Heart right ventricle (tissue), 16 donors: ENCODE measurements around the gene SELENOM. TPM values are rescaled to one million over a fixed set of nuclear protein-coding genes. Genes with fewer than 3 reads are reported as not detected.
"Not testable (repeated sequence)": the region's sequence is repeated elsewhere in the genome, so short reads cannot be mapped to it uniquely, and the experiment has no call there.

Experiments
- ATAC-seq, 8 donors: fragments of 200-7000 bp; cut with Tn5 transposase; one replicate each; pipeline ENCODE4 v1.9.1; 2020; ENCODE audit warnings: mild to moderate bottlenecking in 8 of 8, moderate library complexity in 8 of 8, moderate number of reproducible peaks in 1 of 8
- DNase-seq, 2 donors: peaks; one replicate each; pipeline ENCODE4 v3.0.0-alpha.2; 2020
- H3K27ac ChIP-seq, 10 donors: fragments of 200-600 bp; sonication (generic) in 2 of 10; one replicate each; pipeline versions ENCODE4 v1.5.0 to v1.8.0; 2020 to 2022; ENCODE audit warnings: mild to moderate bottlenecking in 3 of 10
- H3K27me3 ChIP-seq, 7 donors: fragments of 200-600 bp; one replicate each; pipeline ENCODE4 v1.8.0; 2021 to 2022; ENCODE audit warnings: mild to moderate bottlenecking in 2 of 7
- H3K36me3 ChIP-seq, 9 donors: fragments of 200-600 bp; sonication (generic) in 1 of 9; one replicate each; pipeline versions ENCODE4 v1.5.0 to v1.8.0; 2020 to 2022; ENCODE audit warnings: mild to moderate bottlenecking in 2 of 9
- H3K4me1 ChIP-seq, 9 donors: fragments of 200-600 bp; sonication (generic) in 1 of 9; one replicate each; pipeline versions ENCODE4 v1.5.0 to v1.8.0; 2020 to 2022; ENCODE audit warnings: mild to moderate bottlenecking in 4 of 9
- H3K4me3 ChIP-seq, 10 donors: fragments of 200-600 bp; sonication (generic) in 2 of 10; one replicate each; pipeline versions ENCODE4 v1.5.0 to v1.8.0; 2020 to 2022; ENCODE audit warnings: mild to moderate bottlenecking in 7 of 10, moderate library complexity in 2 of 10
- H3K9me3 ChIP-seq, 11 donors: fragments of 200-600 bp in 10 of 11; sonication (generic) in 2 of 11; one replicate each; pipeline versions ENCODE4 v1.5.0 to v1.8.0; 2013 to 2022; ENCODE audit warnings: mild to moderate bottlenecking in 2 of 11, control low read depth in 1 of 11, moderate library complexity in 1 of 11
- CTCF ChIP-seq, 9 donors: fragments of 200-600 bp; sonication (generic) in 2 of 9; IDR thresholded peaks; one replicate each; pipeline versions ENCODE4 v1.5.0 to v1.8.0; 2021 to 2022; ENCODE audit warnings: antibody characterized with exemption in 9 of 9, mild to moderate bottlenecking in 5 of 9, moderate library complexity in 1 of 9
- WGBS, 2 donors: extraction: QIAGEN DNeasy Blood & Tissue Kit; methylation state at CpG; one replicate each; pipeline ENCODE4 v1.1.7; 2013; ENCODE audit warnings: inconsistent platforms in 1 of 2; 5-methylcytosine and 5-hydroxymethylcytosine counted together
- intact Hi-C, 10 donors: fragments of 100-400 bp; cut with DNase I; formaldehyde crosslinking; loops; one replicate each; pipeline versions ENCODE4 v1.11.1 to v1.14.2; 2022
- polyA plus RNA-seq, 2 donors: library from polyadenylated mRNA; stranded (reverse); fragments of 200-250 nt; gene quantifications; one replicate each; pipeline ENCODE4 v1.2.3, GENCODE V29; 2013
- total RNA-seq, 10 donors: library from RNA; stranded (reverse); fragmentation: NEBNext Ultra II Directional in 3 of 10; extraction: Animal tissue kit (Norgen Biotek cat#: 25700) in 3 of 10; gene quantifications; one replicate each; pipeline versions ENCODE4 v1.2.1 to v1.2.4, GENCODE V29; 2021 to 2023
- donor health status: Arrhythmogenic right ventricular cardiomyopathy.
- donor health status: ischemic (EF 13 %, LVEDD 7.1; RV severe dilation, severe dysfunction).
- donor health status: healthy with polysubstance abuse.
- donor health status: DM: no; HTN: yes; CAD: no.
- donor health status: DM: no; HTN: no; CAD: no.
- donor health status: ischemic (EF 25% LVEDD 6.9; RV normal size, moderate dysfunction).
- donor health status: ischemic (EF 25% LVEDD 5.7; RV mildly dilated, moderate dysfunction).
- donor health status: healthy.
- donor health status: DM: yes; HTN: yes; CAD: no.
- donor health status: Ischemic cardiomyopathy.
- donor health status: ischemic (EF 35%, LVEDD 5.7; RV mildly dilated, moderate dysfunction).
- donor health status: nonischemic (EF 11% LVEDD 7.7; RV severe dilation, severe dysfunction).
- donor health status: DM: yes; HTN: yes; CAD: no.
- donor health status: PGD.
- donor health status: ischemic (EF 29% LVEDD 5.4; RV normal size, mild dysfunction).
- donor health status: nonischemic (EF 23%, LVEDD 6.1; RV moderate dilation, normal function).

Gene SELENOM
- total and polyA plus RNA-seq, 12 donors, result 21.5 to 134 (median 47.2) TPM

DNA sequence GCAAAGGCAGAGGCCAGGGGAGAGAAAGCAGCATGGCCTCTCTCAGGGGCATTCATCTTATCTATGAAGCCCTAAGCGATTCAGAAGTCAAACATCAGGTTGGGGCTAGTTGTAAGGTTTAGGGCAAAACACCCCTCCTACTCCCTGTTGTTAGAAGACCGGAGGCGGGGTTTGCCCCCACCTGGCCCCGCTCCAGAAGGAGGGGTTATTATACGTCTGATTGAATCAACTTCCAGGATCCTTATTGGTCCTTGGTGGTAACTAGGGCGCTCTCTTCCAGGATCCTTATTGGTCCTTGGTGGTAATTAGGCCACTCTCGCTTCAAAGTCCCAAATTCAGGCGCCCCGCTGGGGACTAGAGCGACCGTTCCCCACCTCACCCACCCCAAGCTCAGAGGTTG is 38.4 kb downstream of the SELENOM start:
- no peak for DNase-seq
- Histone ChIP-seq H3K27ac (no peak overlapping the region), H3K4me1 (peaks cover 0 to 14% (median 0%) of the 10 kb centered on the region in 9 donors), H3K4me3 (no peak overlapping the region), H3K36me3 (no peaks in the 10 kb centered on the region), H3K9me3 (no peaks in the 10 kb centered on the region), H3K27me3 (no peaks in the 10 kb centered on the region)
- intact Hi-C loops, result no loop called here
- no peak for TF ChIP-seq CTCF (IDR thresholded peaks at IDR 0.05)
- no peak for ATAC-seq
- WGBS, 2 donors, result 72 to 74% methylated on average over 11 of the region's 11 CpGs

DNA sequence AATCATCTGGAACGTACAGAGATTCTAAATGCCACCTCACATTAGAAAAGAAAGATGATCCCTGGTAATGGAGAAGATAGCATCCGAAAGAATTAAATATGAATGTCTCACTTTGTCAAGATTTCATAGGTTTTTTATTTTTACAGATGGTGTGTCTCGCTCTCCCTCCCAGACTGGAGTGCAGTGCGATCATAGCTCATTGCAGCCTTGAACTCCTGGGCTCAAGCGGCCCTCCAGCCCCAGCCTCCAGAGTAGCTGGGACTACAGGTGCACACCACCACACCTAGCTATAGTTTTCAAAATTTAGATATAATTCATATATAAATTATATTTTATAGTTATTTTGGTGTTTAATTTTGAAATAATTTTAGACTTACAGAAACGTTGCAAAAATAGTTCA is 43.0 kb downstream of the SELENOM start:
- WGBS, 2 donors, result 94 to 95% methylated on average over 6 of the region's 6 CpGs
- intact Hi-C loops, result no loop called here
- ATAC-seq, result no peak
- Histone ChIP-seq H3K27ac (no peak overlapping the region), H3K4me3 (no peak overlapping the region), H3K9me3 (no peaks in the 10 kb centered on the region), H3K36me3 (no peaks in the 10 kb centered on the region), H3K4me1 (no peaks in the 10 kb centered on the region), H3K27me3 (no peaks in the 10 kb centered on the region)
- TF ChIP-seq CTCF (IDR thresholded peaks at IDR 0.05), result no peak
- DNase-seq, result no peak

DNA sequence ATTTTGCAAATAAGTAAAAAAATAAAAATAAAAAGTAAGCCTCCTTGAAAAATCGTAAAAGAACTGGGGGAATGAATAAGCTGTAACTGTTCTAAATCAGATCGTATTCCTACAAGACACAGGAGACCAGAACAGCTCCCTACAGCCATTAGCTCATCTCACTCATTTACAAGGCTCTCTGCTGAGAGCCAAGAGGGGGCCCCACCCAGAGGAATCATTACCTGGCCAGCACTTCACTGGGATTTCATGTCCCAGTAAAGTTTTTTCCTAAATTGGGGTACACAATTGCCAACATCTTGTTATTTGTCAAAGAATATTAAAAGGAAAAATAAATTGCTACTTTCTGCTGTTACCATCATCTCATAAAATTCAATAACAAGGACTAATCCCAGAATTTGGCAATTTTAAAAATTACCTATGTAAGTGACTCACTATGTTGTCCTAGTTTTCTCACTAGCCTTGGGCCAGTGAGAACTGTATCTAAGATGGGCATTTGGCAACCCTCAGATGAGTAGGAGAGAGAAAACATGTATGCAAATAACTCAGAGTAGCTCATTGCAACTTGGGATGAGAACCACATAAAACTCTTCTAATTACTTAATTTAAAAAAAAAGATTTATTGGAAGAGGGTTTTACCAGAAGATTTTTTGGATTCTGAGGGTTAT is 44.7 kb downstream of the SELENOM start:
- no peak for TF ChIP-seq CTCF (IDR thresholded peaks at IDR 0.05)
- H3K4me3 ChIP-seq, result no peak overlapping the region
- 65 to 68% methylated on average over 2 of the region's 2 CpGs for WGBS, 2 donors
- H3K27ac ChIP-seq, result no peak overlapping the region
- intact Hi-C loops, result no loop called here
- no peaks in the 10 kb centered on the region for H3K4me1 ChIP-seq
- no peaks in the 10 kb centered on the region for H3K9me3 ChIP-seq
- no peaks in the 10 kb centered on the region for H3K36me3 ChIP-seq
- ATAC-seq (no peak), DNase-seq (no peak)
- no peaks in the 10 kb centered on the region for H3K27me3 ChIP-seq

GRCh38 chr22:31059663-31060062 is 47.7 kb downstream of the SELENOM start:
- H3K36me3 ChIP-seq, H3K4me3 ChIP-seq, intact Hi-C loops, DNase-seq, H3K27me3 ChIP-seq, ATAC-seq, H3K27ac ChIP-seq, H3K9me3 ChIP-seq: not testable (repeated sequence)
- 47 to 71% methylated on average over 6 of the region's 6 CpGs for WGBS, 2 donors
- H3K4me1 ChIP-seq, result peaks cover 4 to 20% (median 12%) of the 10 kb centered on the region in 9 donors

- no peak for ATAC-seq
- Histone ChIP-seq H3K4me1 (peaks cover 4 to 34% (median 12%) of the 10 kb centered on the region in 9 donors), H3K9me3 (no peaks in the 10 kb centered on the region), H3K27me3 (no peaks in the 10 kb centered on the region), H3K36me3 (no peaks in the 10 kb centered on the region), H3K4me3 (no peak overlapping the region), H3K27ac (peak overlapping the region in 2 of 10 donors; percentile 22 to 45)
- TF ChIP-seq CTCF (IDR thresholded peaks at IDR 0.05), result no peak
- intact Hi-C loops, result no loop called here
- 80 to 85% methylated on average over 5 of the region's 5 CpGs for WGBS, 2 donors
- no peak for DNase-seq
Measured at GRCh38 chr22:31056986-31057599, 50.3 kb downstream of the SELENOM start.
